Hepatocyte (in vitro differentiated cells): ENCODE measurements around the gene CGREF1.

Experiments
- CTCF ChIP-seq: fragments of 200-600 bp; sonication (generic); IDR thresholded peaks from 2 replicates; pipeline ENCODE4 v1.5.1; 2016; ENCODE audit warnings: antibody characterized with exemption, mild to moderate bottlenecking; ENCODE audit not compliant: poor library complexity
- EZH2 ChIP-seq: fragments of 200-600 bp; sonication (generic); IDR thresholded peaks from 2 replicates; pipeline ENCODE4 v1.6.1; 2016; ENCODE audit warnings: antibody characterized with exemption, mild to moderate bottlenecking, borderline replicate concordance

GRCh38 chr2:27084297-27085061 is 34.4 kb downstream of the CGREF1 start:
- no peak for TF ChIP-seq CTCF
- no peak for TF ChIP-seq EZH2
